ENCODE data around the gene PPP2R3C.
"Not testable (repeated sequence)": the region's sequence is repeated elsewhere in the genome, so short reads cannot be mapped to it uniquely, and the experiment has no call there.

PPP2R3C gene

DNA sequence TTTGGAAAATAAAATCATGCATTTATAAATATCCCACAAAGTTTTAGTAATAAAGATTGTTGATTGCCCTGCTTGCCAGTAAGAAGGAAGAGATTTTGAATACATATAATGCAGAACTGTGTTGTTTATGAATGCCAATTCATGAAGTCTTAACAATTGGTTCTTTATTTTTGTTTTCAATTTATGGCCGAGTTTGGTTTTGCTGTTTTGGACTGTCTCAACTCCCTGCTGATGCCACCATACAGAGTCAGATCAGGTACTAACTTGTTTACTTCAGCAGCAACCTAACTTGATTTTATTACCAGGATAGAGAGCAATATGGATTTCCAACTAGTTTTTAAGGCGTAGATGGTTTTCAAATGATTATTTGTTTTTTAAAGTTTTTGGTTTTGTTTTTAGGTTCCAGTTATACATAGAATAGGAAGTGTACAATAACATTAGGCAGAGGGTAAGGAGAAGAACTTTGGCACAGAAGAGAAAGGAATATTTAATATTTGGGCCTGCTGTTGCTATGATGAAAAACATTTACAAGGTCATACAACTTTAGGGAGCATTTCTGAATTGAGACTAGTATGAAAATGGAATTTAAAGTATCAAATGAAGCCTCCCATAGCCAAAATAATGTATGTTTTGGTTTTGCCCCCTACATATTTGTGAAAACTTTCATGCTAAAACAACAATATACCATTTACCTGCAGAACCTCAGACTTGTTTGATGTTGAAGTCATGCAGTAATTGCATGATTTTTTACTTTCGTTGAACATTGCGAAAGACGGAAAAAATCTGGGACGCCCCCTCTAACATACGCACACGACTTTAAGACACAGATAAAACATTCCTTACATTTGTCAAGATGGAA is 76.6 kb downstream of the PPP2R3C start:
- Histone ChIP-seq H3K9me3 (no peaks in the 10 kb centered on the region), H3K27me3 (no peaks in the 10 kb centered on the region), H3K4me1 (ENCODE audit: control insufficient read depth in 1 of 2, insufficient read depth in 1 of 2, low read depth in 1 of 2, low read length in 1 of 2) (peaks cover 49 to 58% of the 10 kb centered on the region in 2 experiments)

GRCh38 chr14:35043046-35043445 is 78.7 kb downstream of the PPP2R3C start:
- H3K27ac ChIP-seq, result peak overlapping the region; percentile 80
- no peaks in the 10 kb centered on the region for H3K27me3 ChIP-seq
- no peaks in the 10 kb centered on the region for H3K9me3 ChIP-seq
- H3K4me3 ChIP-seq (ENCODE audit: low read depth in 1 of 2, low read length in 1 of 2), result peak overlapping the region in 1 of 2 experiments; percentile 10
- H3K36me3 ChIP-seq, result no peaks in the 10 kb centered on the region
- peaks cover 48 to 55% of the 10 kb centered on the region in 2 experiments for H3K4me1 ChIP-seq (ENCODE audit: control insufficient read depth in 1 of 2, insufficient read depth in 1 of 2, low read depth in 1 of 2, low read length in 1 of 2)
- TF ChIP-seq, protein P1, sequence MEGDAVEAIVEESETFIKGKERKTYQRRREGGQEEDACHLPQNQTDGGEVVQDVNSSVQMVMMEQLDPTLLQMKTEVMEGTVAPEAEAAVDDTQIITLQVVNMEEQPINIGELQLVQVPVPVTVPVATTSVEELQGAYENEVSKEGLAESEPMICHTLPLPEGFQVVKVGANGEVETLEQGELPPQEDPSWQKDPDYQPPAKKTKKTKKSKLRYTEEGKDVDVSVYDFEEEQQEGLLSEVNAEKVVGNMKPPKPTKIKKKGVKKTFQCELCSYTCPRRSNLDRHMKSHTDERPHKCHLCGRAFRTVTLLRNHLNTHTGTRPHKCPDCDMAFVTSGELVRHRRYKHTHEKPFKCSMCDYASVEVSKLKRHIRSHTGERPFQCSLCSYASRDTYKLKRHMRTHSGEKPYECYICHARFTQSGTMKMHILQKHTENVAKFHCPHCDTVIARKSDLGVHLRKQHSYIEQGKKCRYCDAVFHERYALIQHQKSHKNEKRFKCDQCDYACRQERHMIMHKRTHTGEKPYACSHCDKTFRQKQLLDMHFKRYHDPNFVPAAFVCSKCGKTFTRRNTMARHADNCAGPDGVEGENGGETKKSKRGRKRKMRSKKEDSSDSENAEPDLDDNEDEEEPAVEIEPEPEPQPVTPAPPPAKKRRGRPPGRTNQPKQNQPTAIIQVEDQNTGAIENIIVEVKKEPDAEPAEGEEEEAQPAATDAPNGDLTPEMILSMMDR (IDR thresholded peaks at IDR 0.05), result no peak

More for the DNA sequence above, 76.6 kb downstream of the PPP2R3C start:
- peaks cover 4% of the 10 kb centered on the region for H3K36me3 ChIP-seq
- TF ChIP-seq, protein P1 (IDR thresholded peaks at IDR 0.05), result no peak
- peak overlapping the region; percentile 89 to 92 for H3K4me3 ChIP-seq (ENCODE audit: low read depth in 1 of 2, low read length in 1 of 2)
- H3K27ac ChIP-seq, result peak overlapping the region; percentile 98

- Histone ChIP-seq H3K27me3 (no peaks in the 10 kb centered on the region), H3K27ac (peak overlapping the region; percentile 80), H3K9me3 (no peaks in the 10 kb centered on the region), H3K4me1 (ENCODE audit: control insufficient read depth in 1 of 2, insufficient read depth in 1 of 2, low read depth in 1 of 2, low read length in 1 of 2) (peaks cover 44 to 51% of the 10 kb centered on the region in 2 experiments), H3K36me3 (no peaks in the 10 kb centered on the region), H3K4me3 (ENCODE audit: low read depth in 1 of 2, low read length in 1 of 2) (peak overlapping the region in 1 of 2 experiments; percentile 10)
- TF ChIP-seq, protein P1 (IDR thresholded peaks at IDR 0.05), result no peak
These were observed 79.2 kb downstream of the PPP2R3C start for GRCh38 chr14:35042632-35043031.

DNA sequence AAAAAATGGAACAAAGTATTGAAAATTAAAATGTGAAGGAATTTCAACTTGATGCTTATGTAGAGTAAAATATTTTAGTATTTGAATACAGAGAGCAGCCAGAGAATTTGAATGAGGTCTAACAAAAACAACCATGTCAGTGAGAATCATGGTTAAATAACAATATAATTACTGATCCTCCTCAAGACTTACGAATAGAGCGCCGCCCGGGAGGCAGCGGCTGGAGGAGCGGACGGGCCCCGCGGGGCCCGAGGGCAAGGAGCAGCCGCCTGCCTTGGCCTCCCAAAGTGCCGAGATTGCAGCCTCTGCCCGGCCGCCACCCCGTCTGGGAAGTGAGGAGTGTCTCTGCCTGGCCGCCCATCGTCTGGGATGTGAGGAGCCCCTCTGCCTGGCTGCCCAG is 83.5 kb downstream of the PPP2R3C start:
- not testable (repeated sequence) for H3K27me3 ChIP-seq; H3K27ac ChIP-seq; H3K36me3 ChIP-seq; H3K4me3 ChIP-seq (ENCODE audit: low read depth in 1 of 2, low read length in 1 of 2); H3K9me3 ChIP-seq
- H3K4me1 ChIP-seq (ENCODE audit: control insufficient read depth in 1 of 2, insufficient read depth in 1 of 2, low read depth in 1 of 2, low read length in 1 of 2), result peaks cover 18 to 20% of the 10 kb centered on the region in 2 experiments

All from neutrophil (primary cell).